K562 (cell line): ENCODE data around the gene TTC27. TPM values are rescaled to one million over a fixed set of nuclear protein-coding genes. Genes with fewer than 3 reads are reported as not detected.

Source experiments
- DACH1 ChIP-seq: fragments of 450-650 bp; IDR thresholded peaks from 2 replicates; pipeline ENCODE4 v1.6.1; 2018; ENCODE audit not compliant: partially characterized antibody
- EWSR1 ChIP-seq: fragments of 450-650 bp; IDR thresholded peaks from 2 replicates; pipeline ENCODE4 v1.6.1; 2018; ENCODE audit warnings: borderline replicate concordance, mild to moderate bottlenecking, low read depth, moderate library complexity; ENCODE audit not compliant: partially characterized antibody
- KLF16 ChIP-seq: IDR thresholded peaks from 2 replicates; pipeline ENCODE4 v1.6.1; 2016; ENCODE audit warnings: antibody characterized with exemption
- MYNN ChIP-seq, 2 experiments: sonication (generic); formaldehyde crosslinking in 1 of 2; IDR thresholded peaks; 2 replicates each; pipeline versions ENCODE4 v1.5.0 to v1.6.1; 2016 to 2020; ENCODE audit warnings: antibody characterized with exemption in 1 of 2, missing genetic modification reagents in 1 of 2
- NCOA4 ChIP-seq: fragments of 450-650 bp; IDR thresholded peaks from 2 replicates; pipeline ENCODE4 v1.6.1; 2018; ENCODE audit warnings: mild to moderate bottlenecking; ENCODE audit not compliant: partially characterized antibody
- PHF20 ChIP-seq: fragments of 450-650 bp; IDR thresholded peaks from 2 replicates; pipeline ENCODE4 v1.6.1; 2018; ENCODE audit not compliant: partially characterized antibody
- PML ChIP-seq: IDR thresholded peaks from 2 replicates; pipeline ENCODE4 v1.6.1; 2012; ENCODE audit warnings: low read length, inconsistent platforms
- RBM17 ChIP-seq: fragments of 200-400 bp; formaldehyde crosslinking; IDR thresholded peaks from 2 replicates; pipeline ENCODE4 v1.6.1; 2017; ENCODE audit warnings: low read depth, mild to moderate bottlenecking, low read length, borderline replicate concordance
- TAF9B ChIP-seq: fragments of 450-650 bp; IDR thresholded peaks from 2 replicates; pipeline ENCODE4 v1.6.1; 2018; ENCODE audit warnings: mild to moderate bottlenecking; ENCODE audit not compliant: partially characterized antibody
- ZFP1 ChIP-seq: fragments of 450-650 bp; formaldehyde crosslinking; IDR thresholded peaks from 2 replicates; pipeline ENCODE4 v1.4.0; 2020; ENCODE audit warnings: mild to moderate bottlenecking, mixed read lengths
- ZNF263 ChIP-seq: sonication (generic); formaldehyde crosslinking; IDR thresholded peaks from 2 replicates; pipeline ENCODE4 v1.8.0; 2022; ENCODE audit warnings: mild to moderate bottlenecking, missing genetic modification reagents, borderline replicate concordance
- ZNF282 ChIP-seq: sonication (generic); formaldehyde crosslinking; IDR thresholded peaks from 2 replicates; pipeline ENCODE4 v1.8.1; 2023; ENCODE audit warnings: missing genetic modification reagents
- ZSCAN29 ChIP-seq: fragments of 450-650 bp; IDR thresholded peaks from 2 replicates; pipeline ENCODE4 v1.6.1; 2017
- polyA plus RNA-seq, 8 experiments: library from polyadenylated mRNA; depleted of rRNA in 4 of 8; stranded (reverse) in 5 of 8; unstranded in 3 of 8; fragments of >200 nt; fragmentation: Nextera tagmentation in 2 of 8; fragmentation: Illumina TruSeq in 1 of 8; extraction: Ambion mirVana in 2 of 8; extraction: Trizol in 1 of 8; gene quantifications; 2 replicates each; pipeline versions ENCODE4 v1.2.1 to v1.2.3, GENCODE V29; 2011 to 2014; ENCODE audit warnings: inconsistent platforms in 1 of 8, missing spikeins in 1 of 8
- total RNA-seq, 7 experiments: library from RNA; depleted of rRNA in 6 of 7; stranded (reverse); fragments of >200 nt in 6 of 7; fragmentation: Illumina TruSeq in 2 of 7; extraction: Trizol in 2 of 7; gene quantifications; 2 replicates each; pipeline versions ENCODE4 v1.2.1 to v1.2.3, GENCODE V29; 2011 to 2021; ENCODE audit warnings: low replicate concordance in 1 of 7
- TF ChIP-seq, protein P1 (sequence below), 2 experiments: fragments of 450-650 bp; IDR thresholded peaks; 2 replicates each; pipeline ENCODE4 v1.6.1; 2016; ENCODE audit warnings: mild to moderate bottlenecking in 2 of 2, borderline replicate concordance in 1 of 2, low read depth in 1 of 2, moderate library complexity in 1 of 2
- TF ChIP-seq, protein P2 (sequence below): sonication (generic); formaldehyde crosslinking; IDR thresholded peaks from 2 replicates; pipeline ENCODE4 v1.8.1; 2022; ENCODE audit warnings: missing genetic modification reagents
- TF ChIP-seq, protein P3 (sequence below): fragments of 250-450 bp; sonication (Bioruptor Pico); IDR thresholded peaks from 2 replicates; pipeline ENCODE4 v1.4.0; 2020; ENCODE audit warnings: mild to moderate bottlenecking, moderate library complexity, borderline replicate concordance

The TTC27 gene
- total and polyA plus RNA-seq, 9 of the 15 experiments (the other 6 are each of a cell fraction or from before 2014, with no cell fraction given) = 44.3 to 93.4 (median 57.3) TPM

DNA sequence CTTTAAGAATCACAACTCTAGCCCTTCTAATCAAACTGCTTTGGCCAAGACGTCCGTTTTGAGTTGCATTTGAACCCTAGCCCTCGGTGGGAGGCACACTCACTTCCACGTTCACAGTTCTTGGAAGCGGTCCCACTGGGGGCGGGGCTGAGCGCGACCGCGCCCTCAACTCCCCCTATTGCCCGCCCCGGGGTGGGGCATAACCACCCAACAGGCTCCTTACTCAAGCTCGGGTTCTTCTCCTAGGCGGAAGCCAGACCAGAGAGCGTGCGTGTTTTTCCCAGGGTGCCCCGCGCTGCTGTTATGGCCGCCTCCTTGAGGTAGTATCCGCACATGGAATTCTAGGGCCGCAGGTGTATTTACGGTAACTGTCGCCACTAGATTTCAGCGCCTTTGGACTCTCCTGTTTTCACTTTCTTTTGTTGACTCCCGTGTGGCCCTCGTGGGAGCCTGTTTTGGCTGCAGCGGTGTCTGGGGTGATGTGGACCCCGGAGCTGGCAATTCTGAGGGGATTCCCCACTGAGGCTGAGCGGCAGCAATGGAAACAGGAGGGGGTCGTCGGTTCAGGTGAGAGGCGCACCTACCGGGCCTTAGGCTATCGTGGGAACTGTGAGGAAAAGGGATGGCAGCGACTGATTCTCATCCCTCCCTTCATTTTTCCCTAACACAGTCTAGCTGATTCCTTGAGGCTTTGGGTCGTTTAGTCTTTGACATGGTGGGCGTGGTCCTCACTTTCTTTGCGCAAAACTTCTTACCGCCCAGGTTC lies at the start of gene TTC27 (continued):
- TF ChIP-seq, protein P1, sequence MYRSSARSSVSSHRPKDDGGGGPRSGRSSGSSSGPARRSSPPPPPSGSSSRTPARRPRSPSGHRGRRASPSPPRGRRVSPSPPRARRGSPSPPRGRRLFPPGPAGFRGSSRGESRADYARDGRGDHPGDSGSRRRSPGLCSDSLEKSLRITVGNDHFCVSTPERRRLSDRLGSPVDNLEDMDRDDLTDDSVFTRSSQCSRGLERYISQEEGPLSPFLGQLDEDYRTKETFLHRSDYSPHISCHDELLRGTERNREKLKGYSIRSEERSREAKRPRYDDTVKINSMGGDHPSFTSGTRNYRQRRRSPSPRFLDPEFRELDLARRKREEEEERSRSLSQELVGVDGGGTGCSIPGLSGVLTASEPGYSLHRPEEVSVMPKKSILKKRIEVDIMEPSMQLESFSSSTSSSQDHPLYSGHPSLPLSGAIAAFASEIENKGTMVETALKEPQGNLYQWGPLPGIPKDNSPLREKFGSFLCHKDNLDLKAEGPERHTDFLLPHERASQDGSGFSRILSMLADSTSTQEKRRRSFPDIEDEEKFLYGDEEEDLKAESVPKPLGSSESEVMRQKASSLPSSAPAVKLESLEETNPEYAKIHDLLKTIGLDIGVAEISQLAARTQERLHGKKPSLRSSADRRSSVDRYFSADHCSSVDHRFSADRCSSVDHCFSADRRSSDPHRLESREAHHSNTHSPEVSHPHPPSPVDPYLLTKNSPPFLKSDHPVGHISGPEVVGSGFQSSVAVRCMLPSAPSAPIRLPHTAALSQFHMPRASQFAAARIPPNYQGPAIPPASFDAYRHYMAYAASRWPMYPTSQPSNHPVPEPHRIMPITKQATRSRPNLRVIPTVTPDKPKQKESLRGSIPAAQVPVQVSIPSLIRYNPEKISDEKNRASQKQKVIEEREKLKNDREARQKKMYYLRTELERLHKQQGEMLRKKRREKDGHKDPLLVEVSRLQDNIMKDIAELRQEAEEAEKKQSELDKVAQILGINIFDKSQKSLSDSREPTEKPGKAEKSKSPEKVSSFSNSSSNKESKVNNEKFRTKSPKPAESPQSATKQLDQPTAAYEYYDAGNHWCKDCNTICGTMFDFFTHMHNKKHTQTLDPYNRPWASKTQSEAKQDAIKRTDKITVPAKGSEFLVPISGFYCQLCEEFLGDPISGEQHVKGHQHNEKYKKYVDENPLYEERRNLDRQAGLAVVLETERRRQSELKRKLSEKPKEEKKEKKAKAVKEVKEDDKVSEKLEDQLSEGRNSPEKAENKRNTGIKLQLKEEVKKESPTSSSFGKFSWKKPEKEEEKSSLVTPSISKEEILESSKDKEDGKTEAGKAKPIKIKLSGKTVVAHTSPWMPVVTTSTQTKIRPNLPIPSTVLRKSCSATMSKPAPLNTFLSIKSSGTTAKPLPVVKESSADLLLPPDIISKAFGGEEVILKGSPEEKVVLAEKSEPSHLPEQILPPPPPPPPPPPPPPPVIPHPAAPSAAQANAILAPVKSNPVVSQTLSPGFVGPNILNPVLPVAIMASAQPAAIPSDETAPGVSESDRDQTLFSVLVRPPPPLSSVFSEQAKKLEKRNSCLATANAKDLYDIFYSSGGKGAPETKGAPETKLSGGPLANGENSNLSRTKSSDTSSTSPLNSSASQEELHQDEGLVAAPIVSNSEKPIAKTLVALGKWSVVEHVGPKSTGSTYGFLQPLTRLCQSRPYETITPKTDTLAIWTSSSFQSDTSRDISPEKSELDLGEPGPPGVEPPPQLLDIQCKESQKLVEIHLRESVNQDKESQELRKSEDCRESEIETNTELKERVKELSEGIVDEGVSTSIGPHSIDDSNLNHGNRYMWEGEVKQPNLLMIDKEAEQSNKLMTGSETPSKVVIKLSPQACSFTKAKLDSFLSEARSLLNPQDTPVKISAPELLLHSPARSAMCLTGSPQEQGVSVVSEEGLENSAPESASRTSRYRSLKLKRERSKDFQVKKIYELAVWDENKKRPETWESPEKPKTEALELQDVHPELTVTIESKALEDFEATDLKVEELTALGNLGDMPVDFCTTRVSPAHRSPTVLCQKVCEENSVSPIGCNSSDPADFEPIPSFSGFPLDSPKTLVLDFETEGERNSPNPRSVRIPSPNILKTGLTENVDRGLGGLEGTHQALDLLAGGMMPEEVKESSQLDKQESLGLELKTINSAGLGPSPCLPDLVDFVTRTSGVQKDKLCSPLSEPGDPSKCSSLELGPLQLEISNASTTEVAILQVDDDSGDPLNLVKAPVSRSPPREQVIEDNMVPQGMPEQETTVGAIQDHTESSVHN (IDR thresholded peaks at IDR 0.05; ENCODE audit: borderline replicate concordance in 1 of 2, low read depth in 1 of 2) = no peak
- TF ChIP-seq ZNF263 (CRISPR knock-in tag) (0 out of 2 replicates have a peak, but pooled peaks have one; percentile 27), TAF9B (peak; percentile 33), ZNF282 (CRISPR knock-in tag) (no peak), RBM17 (no peak), ZFP1 (CRISPR knock-in tag) (no peak), NCOA4 (no peak), ZSCAN29 (no peak), MYNN (IDR thresholded peaks at IDR 0.05) (no peak), MYNN (CRISPR knock-in tag; IDR thresholded peaks at IDR 0.05) (no peak), EWSR1 (no peak), KLF16 (no peak), PHF20 (peak; percentile 81), DACH1 (no peak), PML (peak; percentile 52; the same call in 1 of the 2 replicates)
- TF ChIP-seq, protein P2, sequence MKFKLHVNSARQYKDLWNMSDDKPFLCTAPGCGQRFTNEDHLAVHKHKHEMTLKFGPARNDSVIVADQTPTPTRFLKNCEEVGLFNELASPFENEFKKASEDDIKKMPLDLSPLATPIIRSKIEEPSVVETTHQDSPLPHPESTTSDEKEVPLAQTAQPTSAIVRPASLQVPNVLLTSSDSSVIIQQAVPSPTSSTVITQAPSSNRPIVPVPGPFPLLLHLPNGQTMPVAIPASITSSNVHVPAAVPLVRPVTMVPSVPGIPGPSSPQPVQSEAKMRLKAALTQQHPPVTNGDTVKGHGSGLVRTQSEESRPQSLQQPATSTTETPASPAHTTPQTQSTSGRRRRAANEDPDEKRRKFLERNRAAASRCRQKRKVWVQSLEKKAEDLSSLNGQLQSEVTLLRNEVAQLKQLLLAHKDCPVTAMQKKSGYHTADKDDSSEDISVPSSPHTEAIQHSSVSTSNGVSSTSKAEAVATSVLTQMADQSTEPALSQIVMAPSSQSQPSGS (CRISPR knock-in tag) = no peak
- TF ChIP-seq, protein P3, sequence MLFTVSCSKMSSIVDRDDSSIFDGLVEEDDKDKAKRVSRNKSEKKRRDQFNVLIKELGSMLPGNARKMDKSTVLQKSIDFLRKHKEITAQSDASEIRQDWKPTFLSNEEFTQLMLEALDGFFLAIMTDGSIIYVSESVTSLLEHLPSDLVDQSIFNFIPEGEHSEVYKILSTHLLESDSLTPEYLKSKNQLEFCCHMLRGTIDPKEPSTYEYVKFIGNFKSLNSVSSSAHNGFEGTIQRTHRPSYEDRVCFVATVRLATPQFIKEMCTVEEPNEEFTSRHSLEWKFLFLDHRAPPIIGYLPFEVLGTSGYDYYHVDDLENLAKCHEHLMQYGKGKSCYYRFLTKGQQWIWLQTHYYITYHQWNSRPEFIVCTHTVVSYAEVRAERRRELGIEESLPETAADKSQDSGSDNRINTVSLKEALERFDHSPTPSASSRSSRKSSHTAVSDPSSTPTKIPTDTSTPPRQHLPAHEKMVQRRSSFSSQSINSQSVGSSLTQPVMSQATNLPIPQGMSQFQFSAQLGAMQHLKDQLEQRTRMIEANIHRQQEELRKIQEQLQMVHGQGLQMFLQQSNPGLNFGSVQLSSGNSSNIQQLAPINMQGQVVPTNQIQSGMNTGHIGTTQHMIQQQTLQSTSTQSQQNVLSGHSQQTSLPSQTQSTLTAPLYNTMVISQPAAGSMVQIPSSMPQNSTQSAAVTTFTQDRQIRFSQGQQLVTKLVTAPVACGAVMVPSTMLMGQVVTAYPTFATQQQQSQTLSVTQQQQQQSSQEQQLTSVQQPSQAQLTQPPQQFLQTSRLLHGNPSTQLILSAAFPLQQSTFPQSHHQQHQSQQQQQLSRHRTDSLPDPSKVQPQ (CRISPR knock-in tag) = no peak
